ENCODE measurements around the gene NR6A1.

The NR6A1 gene

GRCh38 chr9:124520206-124520596, 250.9 kb downstream of the NR6A1 start:
- H3K9me2 ChIP-seq (replicated peaks; ENCODE audit: control insufficient read depth, low read length) = no peaks in the 10 kb centered on the region
- H3K9me3 ChIP-seq (ENCODE audit: control insufficient read depth, insufficient read depth, low read length) = no peaks in the 10 kb centered on the region
- H3F3A ChIP-seq (ENCODE audit: control insufficient read depth, insufficient read depth) = no peaks in the 10 kb centered on the region
- no peak overlapping the region for H3K4me2 ChIP-seq (ENCODE audit: low read length)
- H3K4me1 ChIP-seq (ENCODE audit: control insufficient read depth, low read length) = no peaks in the 10 kb centered on the region
- H3K27me3 ChIP-seq (ENCODE audit: control insufficient read depth, low read length) = no peaks in the 10 kb centered on the region
- no peak overlapping the region for H3K27ac ChIP-seq (ENCODE audit: low read depth, low read length)
- no peaks in the 10 kb centered on the region for H3K36me3 ChIP-seq (ENCODE audit: control insufficient read depth, low read length)
- no peak overlapping the region for H3K4me3 ChIP-seq (ENCODE audit: low read length)
- TF ChIP-seq EZH2phosphoT487 (IDR thresholded peaks at IDR 0.05; ENCODE audit: borderline replicate concordance, low read length) = no peak
- no peaks in the 10 kb centered on the region for H3K79me2 ChIP-seq (ENCODE audit: control insufficient read depth, low read length)
- no peaks in the 10 kb centered on the region for H4K20me1 ChIP-seq (ENCODE audit: control insufficient read depth, insufficient read depth, low read depth, low read length)

GRCh38 chr9:124518116-124518515, 253.0 kb downstream of the NR6A1 start:
- Histone ChIP-seq H3K9me2 (replicated peaks; ENCODE audit: control insufficient read depth, low read length) (no peaks in the 10 kb centered on the region), H3K9me3 (ENCODE audit: control insufficient read depth, insufficient read depth, low read length) (no peaks in the 10 kb centered on the region), H3K27ac (ENCODE audit: low read depth, low read length) (no peak overlapping the region), H4K20me1 (ENCODE audit: control insufficient read depth, insufficient read depth, low read depth, low read length) (no peaks in the 10 kb centered on the region; the same call in 1 of the 2 replicates), H3K36me3 (ENCODE audit: control insufficient read depth, low read length) (no peaks in the 10 kb centered on the region), H3K27me3 (ENCODE audit: control insufficient read depth, low read length) (no peaks in the 10 kb centered on the region), H3K4me3 (ENCODE audit: low read length) (no peak overlapping the region), H3K79me2 (ENCODE audit: control insufficient read depth, low read length) (no peaks in the 10 kb centered on the region), H3K4me1 (ENCODE audit: control insufficient read depth, low read length) (peaks cover 4% of the 10 kb centered on the region; the same call in 1 of the 2 replicates), H3F3A (ENCODE audit: control insufficient read depth, insufficient read depth) (no peaks in the 10 kb centered on the region), H3K4me2 (ENCODE audit: low read length) (no peak overlapping the region)
- TF ChIP-seq CTCF (IDR thresholded peaks at IDR 0.05; ENCODE audit: low read depth, low read length, poor library complexity, severe bottlenecking) (no peak), EZH2phosphoT487 (IDR thresholded peaks at IDR 0.05; ENCODE audit: borderline replicate concordance, low read length) (no peak)

GRCh38 chr9:124517600-124517999, 253.5 kb downstream of the NR6A1 start:
- TF ChIP-seq EZH2phosphoT487 (IDR thresholded peaks at IDR 0.05; ENCODE audit: borderline replicate concordance, low read length) = no peak
- no peak for TF ChIP-seq CTCF (IDR thresholded peaks at IDR 0.05; ENCODE audit: low read depth, low read length, poor library complexity, severe bottlenecking)
- H4K20me1 ChIP-seq (ENCODE audit: control insufficient read depth, insufficient read depth, low read depth, low read length) = no peaks in the 10 kb centered on the region; the same call in 1 of the 2 replicates

DNA sequence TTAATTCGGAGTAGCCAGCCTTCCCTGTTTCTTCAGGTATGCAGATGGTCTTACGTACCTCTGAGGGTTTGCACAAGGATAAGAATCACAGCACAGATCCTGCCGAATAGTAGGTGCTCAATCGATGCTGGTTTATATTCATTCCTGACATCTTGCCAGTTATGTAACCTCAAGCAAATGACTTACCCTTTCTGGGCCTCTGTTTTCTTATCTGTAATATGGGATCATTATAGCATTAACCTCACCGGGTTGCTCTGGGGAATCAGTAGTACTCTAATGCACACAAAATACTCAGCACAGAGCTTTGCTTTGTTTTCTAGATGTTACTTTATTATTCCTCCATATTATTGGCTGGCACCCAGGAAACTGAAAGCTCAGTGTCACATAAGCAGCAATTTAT, 256.2 kb downstream of the NR6A1 start:
- H4K20me1 ChIP-seq (ENCODE audit: control insufficient read depth, insufficient read depth, low read depth, low read length) = no peaks in the 10 kb centered on the region; the same call in 1 of the 2 replicates
- no peak overlapping the region for H3K27ac ChIP-seq (ENCODE audit: low read depth, low read length)
- H3K4me3 ChIP-seq (ENCODE audit: low read length) = no peak overlapping the region
- H3K9me3 ChIP-seq (ENCODE audit: control insufficient read depth, insufficient read depth, low read length) = no peaks in the 10 kb centered on the region
- TF ChIP-seq CTCF (IDR thresholded peaks at IDR 0.05; ENCODE audit: low read depth, low read length, poor library complexity, severe bottlenecking) (no peak), EZH2phosphoT487 (IDR thresholded peaks at IDR 0.05; ENCODE audit: borderline replicate concordance, low read length) (no peak)
- H3K9me2 ChIP-seq (replicated peaks; ENCODE audit: control insufficient read depth, low read length) = no peaks in the 10 kb centered on the region
- H3F3A ChIP-seq (ENCODE audit: control insufficient read depth, insufficient read depth) = no peaks in the 10 kb centered on the region
- no peaks in the 10 kb centered on the region for H3K27me3 ChIP-seq (ENCODE audit: control insufficient read depth, low read length)
- H3K79me2 ChIP-seq (ENCODE audit: control insufficient read depth, low read length) = no peaks in the 10 kb centered on the region
- H3K4me1 ChIP-seq (ENCODE audit: control insufficient read depth, low read length) = peaks cover 5% of the 10 kb centered on the region; the same call in 1 of the 2 replicates
- H3K4me2 ChIP-seq (ENCODE audit: low read length) = no peak overlapping the region
- H3K36me3 ChIP-seq (ENCODE audit: control insufficient read depth, low read length) = no peaks in the 10 kb centered on the region

More at GRCh38 chr9:124517600-124517999, 253.5 kb downstream of the NR6A1 start:
- Histone ChIP-seq H3K4me3 (ENCODE audit: low read length) (no peak overlapping the region), H3K27ac (ENCODE audit: low read depth, low read length) (no peak overlapping the region), H3K4me2 (ENCODE audit: low read length) (no peak overlapping the region), H3K9me2 (replicated peaks; ENCODE audit: control insufficient read depth, low read length) (no peaks in the 10 kb centered on the region), H3K36me3 (ENCODE audit: control insufficient read depth, low read length) (no peaks in the 10 kb centered on the region), H3F3A (ENCODE audit: control insufficient read depth, insufficient read depth) (no peaks in the 10 kb centered on the region), H3K4me1 (ENCODE audit: control insufficient read depth, low read length) (peaks cover 5% of the 10 kb centered on the region; the same call in 1 of the 2 replicates), H3K9me3 (ENCODE audit: control insufficient read depth, insufficient read depth, low read length) (no peaks in the 10 kb centered on the region), H3K79me2 (ENCODE audit: control insufficient read depth, low read length) (no peaks in the 10 kb centered on the region), H3K27me3 (ENCODE audit: control insufficient read depth, low read length) (no peaks in the 10 kb centered on the region)
